Dermis blood vessel endothelial cell (primary cell): ENCODE results near the gene STRN3. TPM values are rescaled to one million over a fixed set of nuclear protein-coding genes. Genes with fewer than 3 reads are reported as not detected.
"Not testable (repeated sequence)": the region's sequence is repeated elsewhere in the genome, so short reads cannot be mapped to it uniquely, and the experiment has no call there.

ENCODE experiments used
- DNase-seq: peaks from one replicate; pipeline ENCODE4 v3.0.0; 2010
- total RNA-seq: library from RNA; depleted of rRNA; stranded (reverse); fragments of >200 nt; gene quantifications from 2 replicates; pipeline ENCODE4 v1.2.3, GENCODE V29; 2014

STRN3 gene, protein sequence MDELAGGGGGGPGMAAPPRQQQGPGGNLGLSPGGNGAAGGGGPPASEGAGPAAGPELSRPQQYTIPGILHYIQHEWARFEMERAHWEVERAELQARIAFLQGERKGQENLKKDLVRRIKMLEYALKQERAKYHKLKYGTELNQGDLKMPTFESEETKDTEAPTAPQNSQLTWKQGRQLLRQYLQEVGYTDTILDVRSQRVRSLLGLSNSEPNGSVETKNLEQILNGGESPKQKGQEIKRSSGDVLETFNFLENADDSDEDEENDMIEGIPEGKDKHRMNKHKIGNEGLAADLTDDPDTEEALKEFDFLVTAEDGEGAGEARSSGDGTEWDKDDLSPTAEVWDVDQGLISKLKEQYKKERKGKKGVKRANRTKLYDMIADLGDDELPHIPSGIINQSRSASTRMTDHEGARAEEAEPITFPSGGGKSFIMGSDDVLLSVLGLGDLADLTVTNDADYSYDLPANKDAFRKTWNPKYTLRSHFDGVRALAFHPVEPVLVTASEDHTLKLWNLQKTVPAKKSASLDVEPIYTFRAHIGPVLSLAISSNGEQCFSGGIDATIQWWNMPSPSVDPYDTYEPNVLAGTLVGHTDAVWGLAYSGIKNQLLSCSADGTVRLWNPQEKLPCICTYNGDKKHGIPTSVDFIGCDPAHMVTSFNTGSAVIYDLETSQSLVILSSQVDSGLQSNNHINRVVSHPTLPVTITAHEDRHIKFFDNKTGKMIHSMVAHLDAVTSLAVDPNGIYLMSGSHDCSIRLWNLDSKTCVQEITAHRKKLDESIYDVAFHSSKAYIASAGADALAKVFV
- total RNA-seq: 56.4 and 62.3 TPM in 2 replicates

GRCh38 chr14:31026077-31026449 lies at the start of gene STRN3:
Gene STRN3, minus strand, starts transcription at chr14:31026379. Its CDS starts 194 bp downstream, at chr14:31026185.
- DNase-seq: no peak

DNA sequence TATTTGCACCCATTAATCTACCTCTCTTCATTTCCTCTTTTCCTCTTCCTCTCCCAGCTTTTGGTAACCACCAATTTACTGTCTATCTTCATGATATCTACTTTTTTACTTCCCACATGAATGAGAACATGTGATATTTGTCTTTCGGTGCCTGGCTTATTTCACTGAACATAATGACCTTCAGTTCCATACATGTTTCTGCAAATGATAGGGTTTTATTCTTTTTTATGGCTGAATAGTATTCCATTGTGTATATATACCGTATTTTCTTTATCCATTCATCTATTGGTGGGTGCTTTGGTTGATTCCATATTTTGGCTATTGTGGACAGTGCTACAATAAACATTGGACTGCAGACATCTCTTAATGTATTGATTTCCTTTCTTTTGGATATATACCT lies 49.0 kb upstream of the STRN3 start:
- DNase-seq: no peak

- DNase-seq: no peak
Observed at GRCh38 chr14:31071151-31071550, 45.0 kb upstream of the STRN3 start.

DNA sequence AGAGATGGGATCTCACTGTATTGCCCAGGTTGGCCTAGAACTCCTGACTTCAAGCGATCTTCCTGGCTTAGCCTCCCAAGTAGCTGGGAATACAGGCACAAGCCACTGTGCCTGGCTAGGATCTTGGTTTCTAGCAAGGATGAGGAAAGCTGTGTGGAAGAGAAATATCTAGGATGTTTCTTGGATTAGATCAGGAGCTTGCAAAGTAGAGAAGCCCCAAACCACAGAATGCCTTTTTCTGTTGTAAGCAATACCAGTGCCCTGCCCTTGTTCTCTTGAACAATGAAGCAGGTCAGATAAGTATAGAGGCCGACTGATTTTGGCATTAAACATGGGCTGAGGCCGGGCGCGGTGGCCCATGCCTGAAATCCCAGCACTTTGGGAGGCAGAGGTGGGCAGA lies 44.3 kb upstream of the STRN3 start:
- DNase-seq: no peak

DNA sequence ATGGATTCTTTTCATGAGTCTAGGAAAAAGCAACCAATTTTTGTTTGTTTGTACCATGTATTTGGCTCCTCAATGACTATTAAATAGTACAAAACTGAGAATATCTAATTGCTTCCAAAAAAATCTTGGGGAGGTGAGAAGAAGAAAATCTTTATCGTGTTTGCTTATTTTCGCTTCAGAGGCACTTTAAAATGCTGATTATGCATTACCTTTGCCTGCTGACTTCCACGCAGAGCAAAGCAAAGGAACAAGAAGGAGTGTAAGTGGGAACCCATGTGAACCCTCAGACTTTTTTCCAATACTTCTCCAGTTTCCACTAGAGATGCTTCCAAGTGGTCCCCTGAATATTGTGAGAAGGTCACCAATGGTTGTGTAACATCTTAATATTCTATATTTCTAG lies 43.2 kb upstream of the STRN3 start:
- DNase-seq: no peak

DNA sequence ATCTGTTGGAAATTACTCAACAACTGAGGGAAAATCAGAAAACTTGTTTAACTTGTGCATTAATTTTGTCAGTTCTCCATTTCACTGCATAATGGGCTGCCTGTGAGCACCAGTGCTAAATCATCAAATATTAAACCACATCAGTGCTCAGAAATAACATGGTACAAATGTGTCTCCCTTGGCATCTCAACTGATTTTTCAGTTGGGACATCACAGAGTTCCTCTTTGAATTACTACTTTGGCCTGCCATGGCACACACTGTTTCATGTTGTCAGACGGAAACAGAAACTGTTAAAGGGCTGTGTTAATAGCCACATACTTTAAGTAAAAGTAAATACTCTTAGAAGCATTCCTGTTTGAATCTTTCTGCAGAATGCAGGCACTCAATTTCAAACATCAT lies 42.1 kb upstream of the STRN3 start:
- DNase-seq: no peak

- DNase-seq: not testable (repeated sequence)
Observed at GRCh38 chr14:31062908-31063307, 36.7 kb upstream of the STRN3 start.

DNA sequence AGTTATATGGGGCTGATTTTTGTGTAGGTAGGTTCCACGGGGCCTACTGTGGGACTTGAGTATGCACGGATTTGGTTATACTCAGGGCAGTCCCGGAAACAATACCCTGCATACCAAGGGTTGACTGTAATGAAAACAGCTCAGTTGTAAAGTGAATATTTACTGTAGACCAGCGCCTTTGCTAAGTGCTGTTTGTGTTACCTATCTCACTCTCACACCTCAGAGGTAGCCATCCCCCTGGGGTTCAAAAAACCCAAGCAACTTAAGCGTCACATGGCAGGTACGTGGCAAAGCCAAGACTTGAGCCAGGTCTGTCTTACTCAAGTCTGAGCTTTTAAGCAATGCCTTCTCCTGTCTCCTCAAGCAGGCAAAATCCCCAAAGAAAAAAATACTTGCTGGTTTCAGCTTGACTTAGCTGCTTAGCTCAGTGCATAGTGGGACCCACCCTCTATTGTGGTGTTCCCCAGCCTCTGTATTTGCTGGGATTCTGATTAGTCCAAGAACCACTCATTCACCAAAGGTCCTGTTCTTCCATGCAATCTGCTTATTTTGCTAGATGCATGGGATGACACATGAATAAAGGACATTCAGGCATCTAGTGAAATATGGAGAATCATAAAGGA lies 34.2 kb upstream of the STRN3 start:
- no peak for DNase-seq

DNA sequence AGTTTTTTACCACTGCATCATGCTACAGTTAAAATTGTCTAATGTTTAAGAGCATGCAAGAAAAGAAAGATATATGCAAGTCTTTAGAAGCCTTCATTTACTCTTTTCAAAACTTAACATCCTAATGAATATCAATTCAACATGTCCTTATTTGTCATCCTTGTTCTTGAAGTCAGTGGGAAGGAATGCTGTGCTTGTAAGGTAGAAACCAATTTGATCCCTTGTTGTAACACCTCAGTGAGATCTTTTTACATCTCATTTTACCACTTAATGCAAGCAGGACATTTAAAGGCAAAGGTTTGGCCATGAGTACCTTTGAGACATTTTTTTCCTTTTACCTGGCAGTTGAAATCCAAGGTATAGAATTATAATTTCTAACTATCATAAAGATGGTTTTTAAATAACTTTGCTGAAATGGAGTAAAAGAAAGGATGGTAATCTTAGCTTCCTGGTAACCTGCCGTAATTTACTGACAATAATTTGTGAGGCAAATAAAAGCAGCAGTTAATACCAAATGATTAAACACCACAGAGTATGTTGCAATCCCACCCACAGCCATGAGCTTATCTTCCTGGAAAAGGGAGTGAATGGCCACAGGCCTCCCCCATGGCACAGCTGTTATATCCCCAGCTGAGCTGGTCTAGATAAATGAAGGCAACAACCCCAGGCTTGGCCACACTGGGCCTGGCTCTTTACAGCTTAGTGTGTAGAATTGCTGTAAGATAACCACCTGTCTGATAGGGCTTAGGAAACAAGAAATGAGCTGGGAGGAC lies 33.2 kb upstream of the STRN3 start:
- DNase-seq: no peak

DNA sequence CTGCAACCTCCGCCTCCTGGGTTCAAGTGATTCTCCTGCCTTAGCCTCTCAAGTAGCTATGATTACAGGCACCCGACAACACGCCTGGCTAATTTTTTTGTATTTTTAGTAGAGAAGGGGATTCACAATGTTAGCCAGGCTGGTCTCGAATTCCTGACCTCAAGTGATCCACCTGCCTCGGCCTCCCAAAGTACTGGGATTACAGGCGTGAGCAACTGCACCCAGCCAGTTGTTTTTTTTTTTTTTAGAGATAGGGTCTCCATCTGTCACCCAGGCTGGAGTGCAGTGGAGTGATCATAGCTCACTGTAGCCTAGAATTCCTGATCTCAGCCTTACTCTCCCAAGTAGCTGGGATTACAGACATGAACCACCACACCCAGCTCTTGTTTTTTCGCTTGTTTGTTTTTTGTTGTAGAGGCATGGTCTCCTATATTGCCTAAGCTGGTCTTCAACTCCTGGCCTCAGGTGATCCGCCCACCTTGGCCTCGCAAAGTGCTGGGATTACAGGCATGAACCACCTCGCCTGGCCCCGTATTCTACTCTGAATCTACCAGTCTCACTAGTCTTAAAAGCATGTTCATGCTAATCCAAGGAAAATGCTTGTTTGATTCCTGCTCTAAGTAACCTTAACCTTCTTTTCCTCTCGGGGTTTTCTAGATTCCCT lies 31.7 kb upstream of the STRN3 start:
- DNase-seq: no peak

GRCh38 chr14:31057035-31057434 lies 30.9 kb upstream of the STRN3 start:
- no peak for DNase-seq

DNA sequence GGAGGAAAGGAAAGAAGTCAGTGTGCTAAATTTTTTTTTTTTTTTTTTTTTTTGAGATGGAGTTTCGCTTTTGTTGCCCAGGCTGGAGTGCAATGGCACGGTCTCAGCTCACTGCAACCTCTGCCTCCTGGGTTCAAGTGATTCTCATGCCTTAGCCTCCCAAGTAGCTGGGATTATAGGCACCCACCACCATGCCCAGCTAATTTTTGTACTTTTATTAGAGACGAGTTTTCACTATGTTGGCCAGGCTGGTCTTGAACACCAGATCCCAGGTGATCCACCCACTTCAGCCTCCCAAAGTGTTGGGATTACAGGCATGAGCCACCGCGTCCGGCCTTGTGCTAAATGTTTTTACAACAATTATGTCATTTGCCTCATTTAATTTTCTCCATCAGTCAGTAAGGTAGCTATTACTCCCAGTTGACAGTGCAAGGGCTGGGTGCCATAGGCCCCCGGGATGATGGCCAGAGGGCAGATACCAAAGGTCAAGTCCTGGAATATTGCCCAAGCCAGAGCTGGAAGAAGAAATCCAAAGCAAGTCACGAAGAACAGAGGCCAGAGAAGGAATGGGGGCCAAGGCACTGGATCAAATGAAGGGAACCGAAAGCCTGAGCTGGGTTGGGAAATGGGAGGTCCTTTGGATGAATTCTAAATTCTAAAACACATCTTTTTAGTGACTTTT lies 26.9 kb upstream of the STRN3 start:
- not testable (repeated sequence) for DNase-seq

DNA sequence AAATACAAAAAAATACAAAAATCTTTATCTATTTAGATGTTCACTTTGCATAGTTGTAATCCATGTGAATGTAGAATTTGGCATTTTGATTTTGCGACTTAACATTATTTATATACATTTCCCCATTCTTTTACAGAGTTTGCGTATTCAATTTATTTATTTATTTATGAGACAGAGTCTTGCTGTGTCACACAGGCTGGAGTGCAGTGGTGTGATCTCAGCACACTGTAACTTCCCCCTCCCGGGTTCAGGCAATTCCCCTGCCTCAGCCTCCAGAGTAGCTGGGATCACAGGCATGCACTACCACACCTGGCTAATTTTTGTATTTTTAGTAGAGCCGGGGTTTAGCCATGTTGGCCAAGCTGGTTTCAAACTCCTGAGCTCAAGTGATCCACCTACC lies 25.3 kb upstream of the STRN3 start:
- DNase-seq: no peak

- DNase-seq: no peak
Observed at GRCh38 chr14:31051023-31051422, 24.8 kb upstream of the STRN3 start.

GRCh38 chr14:31047503-31047902 lies 21.3 kb upstream of the STRN3 start:
- DNase-seq: no peak

DNA sequence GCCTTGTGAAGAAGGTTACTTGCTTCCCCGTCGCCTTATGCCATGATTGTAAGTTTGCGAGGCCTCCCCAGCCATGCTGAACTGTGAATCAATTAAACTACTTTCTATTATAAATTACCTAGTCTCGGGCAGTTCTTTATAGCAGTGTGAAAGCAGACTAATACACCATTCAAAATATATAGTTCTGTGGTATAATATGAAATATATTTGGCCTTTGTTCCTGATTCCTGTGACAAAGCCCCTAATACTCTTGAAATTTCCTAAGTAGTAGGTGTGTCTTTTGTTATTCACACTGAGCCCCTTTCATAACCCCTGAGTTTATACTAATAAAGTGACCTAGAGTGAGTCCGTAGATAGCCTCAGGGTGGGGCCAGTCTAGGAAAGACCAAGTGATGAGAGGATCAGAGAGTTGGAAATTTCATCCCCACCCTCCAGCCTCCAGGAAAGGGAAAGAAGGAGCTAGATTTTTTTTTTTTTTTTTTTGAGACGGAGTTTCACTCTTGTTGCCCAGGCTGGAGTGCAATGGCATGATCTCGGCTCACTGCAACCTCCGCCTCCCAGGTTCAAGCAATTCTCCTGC lies 19.4 kb upstream of the STRN3 start:
- no peak for DNase-seq

GRCh38 chr14:31043379-31043778 lies 17.2 kb upstream of the STRN3 start:
- DNase-seq: no peak

GRCh38 chr14:31042893-31043292 lies 16.7 kb upstream of the STRN3 start:
- DNase-seq: not testable (repeated sequence)

- DNase-seq: no peak
Observed at GRCh38 chr14:31042300-31042699, 16.1 kb upstream of the STRN3 start.

DNA sequence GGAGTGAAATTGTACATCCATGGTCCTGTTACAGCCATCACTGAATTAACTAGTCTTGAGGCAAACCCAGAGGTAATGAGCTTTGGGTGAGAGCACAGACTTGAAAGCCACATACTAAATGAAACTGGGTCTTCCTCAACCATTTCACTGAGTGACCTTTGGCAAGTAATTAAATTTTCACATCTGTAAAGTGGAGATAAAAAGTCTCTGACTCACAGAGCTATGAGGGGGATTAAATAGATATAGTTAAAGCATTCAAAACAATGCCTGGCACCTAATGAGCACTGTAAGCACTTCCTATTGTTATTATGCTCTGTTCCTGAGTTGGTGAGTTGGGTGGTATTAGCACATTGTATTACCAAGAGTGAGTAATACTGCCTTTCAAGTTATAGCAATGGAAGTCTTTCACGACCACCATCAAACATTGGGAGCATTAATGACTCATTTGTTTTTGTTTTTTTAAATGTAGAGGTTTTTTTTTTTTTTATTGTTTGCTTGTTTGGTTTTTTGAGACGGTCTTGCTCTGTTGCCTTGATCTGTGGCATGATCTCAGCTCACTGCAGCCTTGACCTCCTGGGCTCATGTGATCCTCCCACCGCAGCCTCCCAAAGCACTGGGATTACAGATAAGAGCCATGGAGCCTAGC lies 12.5 kb upstream of the STRN3 start:
- peak; percentile 94 for DNase-seq
